ENCODE results near the gene RND2. TPM values are rescaled to one million over a fixed set of nuclear protein-coding genes. Genes with fewer than 3 reads are reported as not detected.

Gene RND2
- total and polyA plus RNA-seq, 2 experiments from 2014 or later = 18.5 to 22.9 TPM

DNA sequence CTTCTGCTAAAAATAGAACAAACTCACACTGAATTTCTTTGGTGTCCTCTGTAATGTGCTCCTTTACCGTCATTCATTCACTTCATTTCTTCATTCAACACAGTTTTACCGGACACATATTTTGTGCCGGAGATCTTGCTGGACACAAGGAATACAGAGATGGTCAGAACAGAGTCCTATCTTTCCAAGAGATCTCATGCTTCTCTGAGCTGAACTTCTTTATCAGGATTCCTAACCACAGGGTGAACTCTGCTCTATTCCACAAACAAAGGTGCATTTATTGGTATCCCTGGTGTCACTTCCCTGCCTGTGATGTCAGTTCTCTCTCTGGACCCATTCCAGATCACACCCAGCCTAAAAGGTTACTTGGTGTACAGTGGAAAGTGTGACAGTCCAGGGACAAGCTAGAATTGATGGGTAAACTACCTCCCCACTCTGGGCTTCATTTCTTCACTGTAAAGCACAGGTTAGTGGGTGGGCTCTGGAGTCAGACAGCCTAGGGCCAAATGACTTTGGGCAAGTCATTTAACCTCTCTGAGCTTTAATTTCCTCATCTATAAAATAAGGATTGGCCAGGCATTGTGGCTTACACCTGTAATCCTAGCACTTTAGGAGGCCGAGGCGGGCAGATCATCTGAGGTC lies 14.2 kb upstream of the RND2 start (continued):
- TF ChIP-seq, protein P1, sequence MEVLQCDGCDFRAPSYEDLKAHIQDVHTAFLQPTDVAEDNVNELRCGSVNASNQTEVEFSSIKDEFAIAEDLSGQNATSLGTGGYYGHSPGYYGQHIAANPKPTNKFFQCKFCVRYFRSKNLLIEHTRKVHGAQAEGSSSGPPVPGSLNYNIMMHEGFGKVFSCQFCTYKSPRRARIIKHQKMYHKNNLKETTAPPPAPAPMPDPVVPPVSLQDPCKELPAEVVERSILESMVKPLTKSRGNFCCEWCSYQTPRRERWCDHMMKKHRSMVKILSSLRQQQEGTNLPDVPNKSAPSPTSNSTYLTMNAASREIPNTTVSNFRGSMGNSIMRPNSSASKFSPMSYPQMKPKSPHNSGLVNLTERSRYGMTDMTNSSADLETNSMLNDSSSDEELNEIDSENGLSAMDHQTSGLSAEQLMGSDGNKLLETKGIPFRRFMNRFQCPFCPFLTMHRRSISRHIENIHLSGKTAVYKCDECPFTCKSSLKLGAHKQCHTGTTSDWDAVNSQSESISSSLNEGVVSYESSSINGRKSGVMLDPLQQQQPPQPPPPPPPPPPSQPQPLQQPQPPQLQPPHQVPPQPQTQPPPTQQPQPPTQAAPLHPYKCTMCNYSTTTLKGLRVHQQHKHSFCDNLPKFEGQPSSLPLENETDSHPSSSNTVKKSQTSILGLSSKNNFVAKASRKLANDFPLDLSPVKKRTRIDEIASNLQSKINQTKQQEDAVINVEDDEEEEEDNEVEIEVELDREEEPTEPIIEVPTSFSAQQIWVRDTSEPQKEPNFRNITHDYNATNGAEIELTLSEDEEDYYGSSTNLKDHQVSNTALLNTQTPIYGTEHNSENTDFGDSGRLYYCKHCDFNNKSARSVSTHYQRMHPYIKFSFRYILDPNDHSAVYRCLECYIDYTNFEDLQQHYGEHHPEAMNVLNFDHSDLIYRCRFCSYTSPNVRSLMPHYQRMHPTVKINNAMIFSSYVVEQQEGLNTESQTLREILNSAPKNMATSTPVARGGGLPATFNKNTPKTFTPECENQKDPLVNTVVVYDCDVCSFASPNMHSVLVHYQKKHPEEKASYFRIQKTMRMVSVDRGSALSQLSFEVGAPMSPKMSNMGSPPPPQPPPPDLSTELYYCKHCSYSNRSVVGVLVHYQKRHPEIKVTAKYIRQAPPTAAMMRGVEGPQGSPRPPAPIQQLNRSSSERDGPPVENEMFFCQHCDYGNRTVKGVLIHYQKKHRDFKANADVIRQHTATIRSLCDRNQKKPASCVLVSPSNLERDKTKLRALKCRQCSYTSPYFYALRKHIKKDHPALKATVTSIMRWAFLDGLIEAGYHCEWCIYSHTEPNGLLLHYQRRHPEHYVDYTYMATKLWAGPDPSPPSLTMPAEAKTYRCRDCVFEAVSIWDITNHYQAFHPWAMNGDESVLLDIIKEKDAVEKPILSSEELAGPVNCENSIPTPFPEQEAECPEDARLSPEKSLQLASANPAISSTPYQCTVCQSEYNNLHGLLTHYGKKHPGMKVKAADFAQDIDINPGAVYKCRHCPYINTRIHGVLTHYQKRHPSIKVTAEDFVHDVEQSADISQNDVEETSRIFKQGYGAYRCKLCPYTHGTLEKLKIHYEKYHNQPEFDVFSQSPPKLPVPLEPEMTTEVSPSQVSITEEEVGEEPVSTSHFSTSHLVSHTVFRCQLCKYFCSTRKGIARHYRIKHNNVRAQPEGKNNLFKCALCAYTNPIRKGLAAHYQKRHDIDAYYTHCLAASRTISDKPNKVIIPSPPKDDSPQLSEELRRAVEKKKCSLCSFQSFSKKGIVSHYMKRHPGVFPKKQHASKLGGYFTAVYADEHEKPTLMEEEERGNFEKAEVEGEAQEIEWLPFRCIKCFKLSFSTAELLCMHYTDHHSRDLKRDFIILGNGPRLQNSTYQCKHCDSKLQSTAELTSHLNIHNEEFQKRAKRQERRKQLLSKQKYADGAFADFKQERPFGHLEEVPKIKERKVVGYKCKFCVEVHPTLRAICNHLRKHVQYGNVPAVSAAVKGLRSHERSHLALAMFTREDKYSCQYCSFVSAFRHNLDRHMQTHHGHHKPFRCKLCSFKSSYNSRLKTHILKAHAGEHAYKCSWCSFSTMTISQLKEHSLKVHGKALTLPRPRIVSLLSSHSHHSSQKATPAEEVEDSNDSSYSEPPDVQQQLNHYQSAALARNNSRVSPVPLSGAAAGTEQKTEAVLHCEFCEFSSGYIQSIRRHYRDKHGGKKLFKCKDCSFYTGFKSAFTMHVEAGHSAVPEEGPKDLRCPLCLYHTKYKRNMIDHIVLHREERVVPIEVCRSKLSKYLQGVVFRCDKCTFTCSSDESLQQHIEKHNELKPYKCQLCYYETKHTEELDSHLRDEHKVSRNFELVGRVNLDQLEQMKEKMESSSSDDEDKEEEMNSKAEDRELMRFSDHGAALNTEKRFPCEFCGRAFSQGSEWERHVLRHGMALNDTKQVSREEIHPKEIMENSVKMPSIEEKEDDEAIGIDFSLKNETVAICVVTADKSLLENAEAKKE (CRISPR knock-in tag; IDR thresholded peaks at IDR 0.05) = no peak
- TF ChIP-seq POLR2AphosphoS5 (IDR thresholded peaks at IDR 0.05; ENCODE audit: low read depth) = no peak

DNA sequence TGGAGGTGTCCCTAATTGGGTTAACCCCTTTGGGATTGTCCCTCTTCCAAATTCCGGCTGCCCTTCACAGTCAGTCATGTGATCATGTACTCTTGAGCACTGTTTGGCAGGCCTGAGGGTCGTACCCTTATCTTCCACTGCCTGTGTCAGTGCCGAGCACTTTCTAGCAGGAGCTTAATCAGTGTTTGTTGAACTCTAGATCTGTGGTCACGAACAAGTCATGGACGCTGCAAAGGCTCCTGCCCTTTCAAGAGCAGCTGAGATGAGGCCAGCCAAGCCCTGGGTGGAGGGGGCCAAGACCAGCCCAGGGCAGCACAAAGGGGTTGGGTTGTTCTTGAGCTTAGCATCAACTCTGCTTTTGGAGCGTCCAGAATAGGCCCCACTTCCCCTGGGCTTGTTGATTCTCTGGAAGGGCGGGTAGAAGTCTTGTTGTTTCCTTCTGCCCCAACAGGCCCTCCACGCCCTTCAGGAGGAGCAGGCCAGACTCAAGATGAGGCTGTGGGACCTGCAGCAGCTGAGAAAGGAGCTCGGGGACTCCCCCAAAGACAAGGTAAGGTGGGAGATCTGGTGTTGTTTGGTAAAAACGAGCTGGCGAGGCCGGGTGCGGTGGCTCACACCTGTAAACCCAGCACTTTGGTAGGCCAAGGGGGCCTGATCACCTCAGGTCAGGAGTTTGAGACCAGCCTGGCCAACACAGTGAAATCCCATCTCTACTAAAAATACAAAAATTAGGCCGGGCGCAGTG lies 13.1 kb upstream of the RND2 start:
- Histone ChIP-seq H3K4me2 (no peak overlapping the region), H3K4me3 (no peak overlapping the region), H3K27me3 (ENCODE audit: insufficient read depth) (no peaks in the 10 kb centered on the region), H3K36me3 (ENCODE audit: insufficient read depth) (peaks cover 6% of the 10 kb centered on the region; the same call in 1 of the 2 replicates), H4K20me1 (replicated peaks; ENCODE audit: insufficient read depth) (no peaks in the 10 kb centered on the region), H2AFZ (no peak overlapping the region), H3K27ac (ENCODE audit: low read depth) (no peak overlapping the region), H3F3A (replicated peaks; ENCODE audit: low read depth) (no peaks in the 10 kb centered on the region), H3K4me1 (ENCODE audit: insufficient read depth) (peaks cover 12% of the 10 kb centered on the region), H3K79me2 (replicated peaks; ENCODE audit: insufficient read depth) (no peaks in the 10 kb centered on the region), H3K9me2 (ENCODE audit: insufficient read depth) (no peaks in the 10 kb centered on the region)
- Mint-ChIP-seq H3K4me1 (peaks cover 35% of the 10 kb centered on the region), H3K9me3 (no peaks in the 10 kb centered on the region), H3K4me3 (no peak overlapping the region), H3K27ac (peak overlapping the region; percentile 67; the same call in 1 of the 2 replicates), H3K36me3 (ENCODE audit: low read depth) (peaks cover 26% of the 10 kb centered on the region), H3K27me3 (ENCODE audit: insufficient read depth, low read depth, poor library complexity) (peaks cover 5% of the 10 kb centered on the region)
- ATAC-seq (no peak), DNase-seq (ENCODE audit: low spot score) (no peak)
- TF ChIP-seq, protein P2, sequence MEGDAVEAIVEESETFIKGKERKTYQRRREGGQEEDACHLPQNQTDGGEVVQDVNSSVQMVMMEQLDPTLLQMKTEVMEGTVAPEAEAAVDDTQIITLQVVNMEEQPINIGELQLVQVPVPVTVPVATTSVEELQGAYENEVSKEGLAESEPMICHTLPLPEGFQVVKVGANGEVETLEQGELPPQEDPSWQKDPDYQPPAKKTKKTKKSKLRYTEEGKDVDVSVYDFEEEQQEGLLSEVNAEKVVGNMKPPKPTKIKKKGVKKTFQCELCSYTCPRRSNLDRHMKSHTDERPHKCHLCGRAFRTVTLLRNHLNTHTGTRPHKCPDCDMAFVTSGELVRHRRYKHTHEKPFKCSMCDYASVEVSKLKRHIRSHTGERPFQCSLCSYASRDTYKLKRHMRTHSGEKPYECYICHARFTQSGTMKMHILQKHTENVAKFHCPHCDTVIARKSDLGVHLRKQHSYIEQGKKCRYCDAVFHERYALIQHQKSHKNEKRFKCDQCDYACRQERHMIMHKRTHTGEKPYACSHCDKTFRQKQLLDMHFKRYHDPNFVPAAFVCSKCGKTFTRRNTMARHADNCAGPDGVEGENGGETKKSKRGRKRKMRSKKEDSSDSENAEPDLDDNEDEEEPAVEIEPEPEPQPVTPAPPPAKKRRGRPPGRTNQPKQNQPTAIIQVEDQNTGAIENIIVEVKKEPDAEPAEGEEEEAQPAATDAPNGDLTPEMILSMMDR (conservative IDR thresholded peaks at IDR 0.05; ENCODE audit: low read depth in 2 of 2) = no peak
- TF ChIP-seq ZNF331 (CRISPR knock-in tag; IDR thresholded peaks at IDR 0.05; ENCODE audit: low read depth) (no peak), CREB1 (CRISPR knock-in tag; IDR thresholded peaks at IDR 0.05; ENCODE audit: low read depth) (no peak)

Data from GM23338 (cell line).